Karpas-422 (cell line): ENCODE measurements around the gene KRT37. TPM values are rescaled to one million over a fixed set of nuclear protein-coding genes. Genes with fewer than 3 reads are reported as not detected.
"Not testable (repeated sequence)": the region's sequence is repeated elsewhere in the genome, so short reads cannot be mapped to it uniquely, and the experiment has no call there.

Source experiments
- DNase-seq: peaks from one replicate; pipeline ENCODE4 v3.0.0-alpha.2; 2015
- H2AFZ ChIP-seq: fragments of 200-600 bp; sonication (generic); 2 replicates; pipeline ENCODE4 v1.6.1; 2014; ENCODE audit warnings: antibody characterized with exemption, low read length, mixed read lengths
- H3K27ac ChIP-seq: fragments of 200-600 bp; sonication (generic); 2 replicates; pipeline ENCODE4 v1.5.1; 2014; ENCODE audit warnings: mild to moderate bottlenecking, low read length, moderate library complexity
- H3K27me3 ChIP-seq: fragments of 200-600 bp; sonication (generic); 2 replicates; pipeline ENCODE4 v1.6.1; 2014; ENCODE audit warnings: low read length, mixed read lengths
- H3K36me3 ChIP-seq: fragments of 200-600 bp; sonication (generic); 2 replicates; pipeline ENCODE4 v1.6.1; 2014; ENCODE audit warnings: low read length, mixed read lengths; ENCODE audit not compliant: insufficient read depth
- H3K4me1 ChIP-seq: fragments of 200-600 bp; sonication (generic); 2 replicates; pipeline ENCODE4 v1.6.1; 2014; ENCODE audit warnings: mild to moderate bottlenecking, low read length, mixed read lengths
- H3K4me2 ChIP-seq: fragments of 200-600 bp; sonication (generic); 2 replicates; pipeline ENCODE4 v1.6.1; 2014; ENCODE audit warnings: low read length, low read depth, mild to moderate bottlenecking; ENCODE audit not compliant: poor library complexity, severe bottlenecking
- H3K4me3 ChIP-seq: fragments of 200-600 bp; sonication (generic); 2 replicates; pipeline ENCODE4 v1.5.1; 2014; ENCODE audit warnings: mild to moderate bottlenecking, antibody characterized with exemption, low read length, mixed read lengths
- H3K79me2 ChIP-seq: fragments of 200-600 bp; sonication (generic); 2 replicates; pipeline ENCODE4 v1.6.1; 2014; ENCODE audit warnings: mild to moderate bottlenecking, low read length, mixed read lengths
- H3K9ac ChIP-seq: fragments of 200-600 bp; sonication (generic); 2 replicates; pipeline ENCODE4 v1.6.0; 2014; ENCODE audit warnings: low read length
- H3K9me2 ChIP-seq: fragments of 200-600 bp; sonication (generic), shearing (Covaris generic); replicated peaks from 2 replicates; pipeline ENCODE4 v1.6.0; 2014; ENCODE audit warnings: mild to moderate bottlenecking, low read length, moderate library complexity; ENCODE audit not compliant: insufficient read depth
- H3K9me3 ChIP-seq: fragments of 300-700, 200-600 bp; sonication (generic); 2 replicates; pipeline ENCODE4 v1.6.1; 2014; ENCODE audit warnings: low read length, mixed read lengths
- H4K20me1 ChIP-seq: fragments of 200-600 bp; sonication (generic); 2 replicates; pipeline ENCODE4 v1.6.1; 2014; ENCODE audit warnings: mild to moderate bottlenecking, antibody characterized with exemption, low read length, low read depth; ENCODE audit not compliant: insufficient read depth
- total RNA-seq: library from RNA; depleted of rRNA; stranded (reverse); fragments of >200 nt; shearing (Covaris generic); gene quantifications from 2 replicates; pipeline ENCODE4 v1.2.3, GENCODE V29; 2014; ENCODE audit warnings: low replicate concordance

The KRT37 gene
- total RNA-seq, 1 experiment from 2014 or later: not detected

DNA sequence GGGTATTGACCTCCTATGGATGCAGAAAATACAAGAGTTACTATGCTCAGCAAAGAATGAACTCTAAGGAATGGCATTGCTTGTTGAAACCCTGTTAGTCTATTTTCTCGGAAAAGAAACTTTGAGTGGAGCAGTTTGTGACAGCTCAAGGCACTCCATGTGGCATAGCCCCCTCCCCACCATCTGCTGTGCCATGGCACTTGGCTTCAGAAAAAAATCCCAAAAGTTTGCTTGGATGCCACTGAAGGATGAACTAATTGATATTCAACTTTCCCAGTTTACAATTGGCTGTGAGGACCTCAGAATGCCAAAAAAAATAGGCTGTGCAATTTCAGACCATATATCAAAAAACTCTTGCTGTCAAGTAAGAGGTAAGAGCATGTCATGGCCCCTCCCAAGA is 28.8 kb downstream of the KRT37 start:
- Histone ChIP-seq H4K20me1 (no peaks in the 10 kb centered on the region), H3K27ac (no peak overlapping the region), H3K4me3 (no peak overlapping the region), H3K9me3 (no peaks in the 10 kb centered on the region), H3K79me2 (no peaks in the 10 kb centered on the region), H3K4me2 (no peak overlapping the region), H3K9ac (no peak overlapping the region), H3K9me2 (no peaks in the 10 kb centered on the region), H3K36me3 (no peaks in the 10 kb centered on the region), H3K4me1 (no peaks in the 10 kb centered on the region), H2AFZ (no peak overlapping the region), H3K27me3 (no peaks in the 10 kb centered on the region)
- no peak for DNase-seq

DNA sequence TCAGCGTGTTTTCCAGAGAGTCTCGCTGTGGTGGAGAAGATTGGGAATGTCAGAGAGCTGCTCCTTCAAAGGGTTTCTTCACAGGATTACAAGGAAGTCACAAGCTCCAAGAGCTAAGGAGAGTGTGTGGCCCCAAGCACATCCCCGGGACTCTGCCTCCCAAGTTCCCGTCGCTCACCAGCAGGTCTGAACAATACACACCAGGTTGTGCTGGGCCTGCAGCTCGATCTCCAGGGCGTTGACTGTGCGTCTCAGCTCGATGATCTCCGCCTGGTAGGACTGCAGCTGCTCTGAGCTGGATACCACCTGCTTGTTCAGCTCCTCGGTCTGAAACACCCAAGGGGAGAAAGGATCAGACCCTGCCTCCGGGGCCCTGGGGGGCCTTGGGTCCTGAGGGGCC is 29.3 kb downstream of the KRT37 start:
- H3K27ac ChIP-seq, H3K9ac ChIP-seq, DNase-seq, H3K4me3 ChIP-seq, H3K9me2 ChIP-seq, H4K20me1 ChIP-seq, H3K4me1 ChIP-seq, H3K4me2 ChIP-seq, H3K9me3 ChIP-seq, H3K79me2 ChIP-seq, H3K36me3 ChIP-seq, H2AFZ ChIP-seq, H3K27me3 ChIP-seq: not testable (repeated sequence)

DNA sequence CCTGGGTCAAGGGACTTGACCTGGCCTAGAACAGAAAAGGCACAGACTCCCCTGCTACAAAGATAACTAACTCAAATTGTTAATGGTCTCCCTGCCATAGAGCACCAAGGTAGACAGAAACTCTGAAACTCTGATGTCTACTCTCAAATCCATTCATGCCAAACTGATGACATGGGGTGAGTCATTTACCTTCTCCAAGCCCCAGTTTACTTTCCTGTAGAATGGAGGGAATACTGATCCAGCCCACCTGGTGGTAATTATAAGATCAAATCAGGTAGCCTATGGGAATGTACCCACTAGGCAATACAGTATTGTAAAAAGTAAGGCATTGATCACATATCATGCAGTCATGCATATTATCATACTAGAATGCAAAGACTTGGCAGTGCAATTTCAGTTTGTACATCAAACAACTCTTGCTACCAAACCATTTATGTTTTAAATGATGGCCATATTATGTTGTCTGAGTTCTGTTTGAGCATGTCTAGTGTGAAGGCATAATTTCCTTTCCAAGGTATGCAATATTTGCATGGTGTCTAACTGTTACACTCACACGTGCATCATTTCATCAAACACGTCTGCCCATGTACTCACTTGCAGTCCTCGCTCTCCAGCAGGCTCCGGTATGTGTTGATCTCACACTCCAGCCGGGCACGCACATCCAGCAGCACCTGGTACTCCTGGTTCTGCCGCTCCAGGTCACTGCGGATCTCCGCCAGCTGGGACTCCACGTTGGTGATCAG is 30.0 kb downstream of the KRT37 start:
- no peaks in the 10 kb centered on the region for H3K4me1 ChIP-seq
- H2AFZ ChIP-seq: no peak overlapping the region
- H3K4me2 ChIP-seq: no peak overlapping the region
- H3K9ac ChIP-seq: no peak overlapping the region
- no peak for DNase-seq
- H3K9me3 ChIP-seq: no peaks in the 10 kb centered on the region
- no peaks in the 10 kb centered on the region for H3K27me3 ChIP-seq
- no peaks in the 10 kb centered on the region for H3K9me2 ChIP-seq
- H3K4me3 ChIP-seq: no peak overlapping the region
- no peaks in the 10 kb centered on the region for H3K36me3 ChIP-seq
- no peaks in the 10 kb centered on the region for H3K79me2 ChIP-seq
- no peak overlapping the region for H3K27ac ChIP-seq
- H4K20me1 ChIP-seq: no peaks in the 10 kb centered on the region

DNA sequence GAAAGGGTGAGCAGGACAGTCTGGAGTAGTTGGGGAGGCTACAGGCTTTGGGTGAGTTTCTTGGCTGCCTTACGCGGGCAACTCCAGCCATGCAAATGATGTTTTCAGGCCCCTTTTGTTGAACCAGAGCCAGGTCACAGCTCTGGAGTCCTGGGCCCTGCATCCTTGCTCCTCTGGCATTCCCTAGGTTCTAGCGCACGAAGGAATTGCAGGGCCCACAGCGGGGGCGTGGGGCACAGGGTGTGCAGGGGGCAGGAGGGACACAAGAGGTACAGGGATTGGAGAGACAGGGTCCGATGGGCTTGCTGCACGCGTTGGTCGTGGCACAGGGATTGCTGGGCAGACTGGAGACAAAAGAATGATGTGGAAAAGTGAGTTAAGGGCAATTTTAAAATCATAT is 30.6 kb downstream of the KRT37 start:
- no peaks in the 10 kb centered on the region for H3K9me3 ChIP-seq
- no peak for DNase-seq
- no peak overlapping the region for H2AFZ ChIP-seq
- H3K9ac ChIP-seq: no peak overlapping the region
- H3K79me2 ChIP-seq: no peaks in the 10 kb centered on the region
- H3K36me3 ChIP-seq: no peaks in the 10 kb centered on the region
- H3K4me3 ChIP-seq: no peak overlapping the region
- no peaks in the 10 kb centered on the region for H3K4me1 ChIP-seq
- H3K27me3 ChIP-seq: no peaks in the 10 kb centered on the region
- H3K27ac ChIP-seq: no peak overlapping the region
- H3K9me2 ChIP-seq: no peaks in the 10 kb centered on the region
- H4K20me1 ChIP-seq: no peaks in the 10 kb centered on the region
- no peak overlapping the region for H3K4me2 ChIP-seq

DNA sequence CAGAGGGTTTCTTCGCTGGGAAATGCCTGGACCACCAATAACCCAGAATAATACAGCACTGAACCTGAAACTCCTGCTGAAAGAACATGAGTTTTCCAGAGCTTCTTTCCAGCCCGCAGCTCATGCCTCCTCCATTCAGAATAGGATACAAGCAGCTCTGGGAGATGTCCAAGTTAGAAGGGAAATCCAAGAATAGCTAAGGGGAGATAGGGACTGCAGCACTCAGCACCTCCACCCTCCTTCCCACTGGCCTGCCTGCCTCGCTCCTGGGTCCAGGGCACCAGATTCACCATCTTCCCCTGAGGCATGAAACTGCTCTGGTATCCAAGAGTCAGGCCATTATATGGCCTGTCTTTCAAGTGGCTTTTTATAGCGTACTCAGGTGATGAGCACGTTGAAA is 31.1 kb downstream of the KRT37 start:
- H2AFZ ChIP-seq: no peak overlapping the region
- no peak for DNase-seq
- no peaks in the 10 kb centered on the region for H3K36me3 ChIP-seq
- H3K4me2 ChIP-seq: no peak overlapping the region
- H3K9ac ChIP-seq: no peak overlapping the region
- H3K27ac ChIP-seq: no peak overlapping the region
- H3K9me3 ChIP-seq: no peaks in the 10 kb centered on the region
- H3K4me1 ChIP-seq: no peaks in the 10 kb centered on the region
- H4K20me1 ChIP-seq: no peaks in the 10 kb centered on the region
- no peaks in the 10 kb centered on the region for H3K27me3 ChIP-seq
- no peaks in the 10 kb centered on the region for H3K9me2 ChIP-seq
- H3K4me3 ChIP-seq: no peak overlapping the region
- H3K79me2 ChIP-seq: no peaks in the 10 kb centered on the region

DNA sequence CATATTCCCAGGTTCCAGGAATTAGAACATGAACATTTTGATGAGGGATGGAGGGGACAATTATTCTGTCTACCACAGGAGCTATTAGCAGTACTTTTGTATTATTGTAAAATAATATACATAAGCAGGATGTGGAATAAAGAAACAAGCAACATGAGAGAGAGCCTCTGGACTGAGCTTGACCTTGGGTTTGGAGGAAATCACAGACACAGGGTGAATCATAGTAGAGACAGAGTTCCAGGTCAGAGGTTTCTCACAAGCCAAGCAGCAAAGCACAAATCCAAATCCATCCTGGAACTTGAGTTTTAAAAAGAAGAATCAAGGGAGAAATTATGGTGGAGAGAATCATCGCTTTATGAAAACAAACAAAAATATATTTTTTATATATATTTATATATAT is 32.1 kb downstream of the KRT37 start:
- Histone ChIP-seq H3K4me2 (no peak overlapping the region), H2AFZ (no peak overlapping the region), H3K79me2 (no peaks in the 10 kb centered on the region), H3K4me1 (no peaks in the 10 kb centered on the region), H3K4me3 (no peak overlapping the region), H3K9me2 (no peaks in the 10 kb centered on the region), H3K36me3 (no peaks in the 10 kb centered on the region), H3K27me3 (no peaks in the 10 kb centered on the region), H3K9ac (no peak overlapping the region), H3K9me3 (0 out of 2 replicates have a peak, but pooled peaks cover 3% of the 10 kb centered on the region), H4K20me1 (no peaks in the 10 kb centered on the region), H3K27ac (no peak overlapping the region)
- DNase-seq: no peak

DNA sequence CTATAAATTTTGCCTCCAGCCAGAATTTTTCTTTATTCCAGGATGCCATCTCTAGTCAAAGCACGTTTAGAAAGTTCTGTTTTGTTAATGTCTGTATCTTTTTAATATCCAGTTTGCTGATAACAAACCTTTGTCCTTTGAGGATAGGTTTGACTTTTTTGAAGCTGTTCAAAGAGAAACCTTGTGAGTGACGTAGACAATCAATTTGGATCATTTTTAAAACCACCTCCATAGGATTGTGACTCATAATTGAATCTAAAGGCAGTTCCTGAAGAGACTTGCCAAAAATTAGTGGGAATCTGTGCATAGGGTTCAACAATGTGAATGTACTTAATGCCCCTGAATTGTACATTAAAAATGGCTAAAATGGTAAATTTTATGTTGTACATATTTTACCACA is 32.9 kb downstream of the KRT37 start:
- no peaks in the 10 kb centered on the region for H3K27me3 ChIP-seq
- H3K4me2 ChIP-seq: no peak overlapping the region
- H3K27ac ChIP-seq: no peak overlapping the region
- H4K20me1 ChIP-seq: no peaks in the 10 kb centered on the region
- no peaks in the 10 kb centered on the region for H3K36me3 ChIP-seq
- no peaks in the 10 kb centered on the region for H3K79me2 ChIP-seq
- H3K9me2 ChIP-seq: no peaks in the 10 kb centered on the region
- H2AFZ ChIP-seq: no peak overlapping the region
- 0 out of 2 replicates have a peak, but pooled peaks cover 3% of the 10 kb centered on the region for H3K9me3 ChIP-seq
- no peak for DNase-seq
- no peaks in the 10 kb centered on the region for H3K4me1 ChIP-seq
- H3K9ac ChIP-seq: no peak overlapping the region
- H3K4me3 ChIP-seq: no peak overlapping the region

DNA sequence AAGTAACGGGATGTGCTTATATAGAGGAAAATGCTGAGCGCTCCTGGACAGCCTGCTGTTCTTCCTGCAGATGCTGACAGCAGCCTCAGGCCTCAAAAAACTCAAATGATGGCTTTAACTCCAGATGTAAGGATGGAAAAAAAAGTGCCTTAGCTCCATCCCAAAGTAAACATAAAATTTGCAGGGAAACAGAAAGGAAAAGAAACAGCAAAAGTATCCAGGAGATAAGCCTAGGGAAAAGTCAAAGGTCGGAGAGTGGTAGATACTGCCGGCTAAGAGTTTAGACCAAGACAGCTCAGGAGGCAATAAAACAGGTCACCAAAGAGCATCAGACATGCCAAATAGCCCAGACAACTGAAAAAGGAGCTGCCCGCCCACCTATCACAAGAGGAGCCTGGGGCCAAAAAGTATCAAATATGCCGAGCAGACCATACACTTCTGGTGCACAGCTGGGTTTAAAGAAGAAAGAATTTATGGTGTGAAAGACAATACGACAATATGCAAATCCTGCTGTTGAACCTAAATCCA is 33.9 kb downstream of the KRT37 start:
- Histone ChIP-seq H3K4me3 (no peak overlapping the region), H3K27ac (no peak overlapping the region), H3K9ac (no peak overlapping the region), H3K79me2 (no peaks in the 10 kb centered on the region), H3K4me2 (no peak overlapping the region), H3K9me3 (0 out of 2 replicates have a peak, but pooled peaks cover 3% of the 10 kb centered on the region), H3K27me3 (no peaks in the 10 kb centered on the region), H2AFZ (no peak overlapping the region), H3K36me3 (no peaks in the 10 kb centered on the region), H4K20me1 (no peaks in the 10 kb centered on the region), H3K9me2 (no peaks in the 10 kb centered on the region), H3K4me1 (no peaks in the 10 kb centered on the region)
- no peak for DNase-seq
